Lower leg skin (tissue), 3 donors: ENCODE measurements around the gene PPP4R3C.

Experiments used
- POLR2A ChIP-seq, 2 donors: fragments of 450-650 bp; IDR thresholded peaks; one replicate each; pipeline ENCODE4 v1.6.1; 2016 to 2017; ENCODE audit warnings: antibody characterized with exemption in 2 of 2, mild to moderate bottlenecking in 1 of 2, moderate library complexity in 1 of 2
- TF ChIP-seq, protein P1 (sequence below), 3 donors: fragments of 450-650 bp; IDR thresholded peaks; one replicate each; pipeline ENCODE4 v1.5.1; 2016; ENCODE audit warnings: antibody characterized with exemption in 3 of 3, mild to moderate bottlenecking in 3 of 3, moderate library complexity in 2 of 3

- TF ChIP-seq, protein P1, sequence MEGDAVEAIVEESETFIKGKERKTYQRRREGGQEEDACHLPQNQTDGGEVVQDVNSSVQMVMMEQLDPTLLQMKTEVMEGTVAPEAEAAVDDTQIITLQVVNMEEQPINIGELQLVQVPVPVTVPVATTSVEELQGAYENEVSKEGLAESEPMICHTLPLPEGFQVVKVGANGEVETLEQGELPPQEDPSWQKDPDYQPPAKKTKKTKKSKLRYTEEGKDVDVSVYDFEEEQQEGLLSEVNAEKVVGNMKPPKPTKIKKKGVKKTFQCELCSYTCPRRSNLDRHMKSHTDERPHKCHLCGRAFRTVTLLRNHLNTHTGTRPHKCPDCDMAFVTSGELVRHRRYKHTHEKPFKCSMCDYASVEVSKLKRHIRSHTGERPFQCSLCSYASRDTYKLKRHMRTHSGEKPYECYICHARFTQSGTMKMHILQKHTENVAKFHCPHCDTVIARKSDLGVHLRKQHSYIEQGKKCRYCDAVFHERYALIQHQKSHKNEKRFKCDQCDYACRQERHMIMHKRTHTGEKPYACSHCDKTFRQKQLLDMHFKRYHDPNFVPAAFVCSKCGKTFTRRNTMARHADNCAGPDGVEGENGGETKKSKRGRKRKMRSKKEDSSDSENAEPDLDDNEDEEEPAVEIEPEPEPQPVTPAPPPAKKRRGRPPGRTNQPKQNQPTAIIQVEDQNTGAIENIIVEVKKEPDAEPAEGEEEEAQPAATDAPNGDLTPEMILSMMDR (IDR thresholded peaks at IDR 0.05) = no peak
- TF ChIP-seq POLR2A (IDR thresholded peaks at IDR 0.05) = no peak
These were observed 28.1 kb downstream of the PPP4R3C start for GRCh38 chrX:27435031-27435430.
